ENCODE measurements around the gene JOSD2.

JOSD2 gene

DNA sequence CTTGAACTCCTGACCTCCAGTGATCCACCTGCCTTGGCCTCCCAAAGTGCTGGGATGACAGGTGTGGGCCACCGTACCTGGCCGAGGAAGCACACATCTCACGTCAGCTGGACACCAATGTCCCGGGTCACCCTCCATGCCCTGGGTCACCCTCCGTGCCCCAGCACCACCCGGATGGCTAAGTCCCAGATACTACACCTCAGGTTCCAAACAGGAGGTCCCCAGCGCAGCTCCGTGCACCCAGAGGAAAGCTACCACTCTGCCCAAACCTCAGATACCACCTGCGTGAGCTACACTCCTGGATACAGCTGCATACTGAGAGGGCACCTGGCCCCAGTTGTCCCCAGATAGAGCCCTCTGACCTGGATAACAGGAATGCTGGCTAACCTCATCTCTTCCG, 43.2 kb upstream of the JOSD2 start:
- peaks cover 4% of the 10 kb centered on the region for H3K27me3 ChIP-seq (ENCODE audit: control insufficient read depth, insufficient read depth, low read length)
- H3K36me3 ChIP-seq (ENCODE audit: control insufficient read depth, insufficient read depth, low read length) = no peaks in the 10 kb centered on the region
- TF ChIP-seq, protein P1, sequence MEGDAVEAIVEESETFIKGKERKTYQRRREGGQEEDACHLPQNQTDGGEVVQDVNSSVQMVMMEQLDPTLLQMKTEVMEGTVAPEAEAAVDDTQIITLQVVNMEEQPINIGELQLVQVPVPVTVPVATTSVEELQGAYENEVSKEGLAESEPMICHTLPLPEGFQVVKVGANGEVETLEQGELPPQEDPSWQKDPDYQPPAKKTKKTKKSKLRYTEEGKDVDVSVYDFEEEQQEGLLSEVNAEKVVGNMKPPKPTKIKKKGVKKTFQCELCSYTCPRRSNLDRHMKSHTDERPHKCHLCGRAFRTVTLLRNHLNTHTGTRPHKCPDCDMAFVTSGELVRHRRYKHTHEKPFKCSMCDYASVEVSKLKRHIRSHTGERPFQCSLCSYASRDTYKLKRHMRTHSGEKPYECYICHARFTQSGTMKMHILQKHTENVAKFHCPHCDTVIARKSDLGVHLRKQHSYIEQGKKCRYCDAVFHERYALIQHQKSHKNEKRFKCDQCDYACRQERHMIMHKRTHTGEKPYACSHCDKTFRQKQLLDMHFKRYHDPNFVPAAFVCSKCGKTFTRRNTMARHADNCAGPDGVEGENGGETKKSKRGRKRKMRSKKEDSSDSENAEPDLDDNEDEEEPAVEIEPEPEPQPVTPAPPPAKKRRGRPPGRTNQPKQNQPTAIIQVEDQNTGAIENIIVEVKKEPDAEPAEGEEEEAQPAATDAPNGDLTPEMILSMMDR (IDR thresholded peaks at IDR 0.05) = no peak

DNA sequence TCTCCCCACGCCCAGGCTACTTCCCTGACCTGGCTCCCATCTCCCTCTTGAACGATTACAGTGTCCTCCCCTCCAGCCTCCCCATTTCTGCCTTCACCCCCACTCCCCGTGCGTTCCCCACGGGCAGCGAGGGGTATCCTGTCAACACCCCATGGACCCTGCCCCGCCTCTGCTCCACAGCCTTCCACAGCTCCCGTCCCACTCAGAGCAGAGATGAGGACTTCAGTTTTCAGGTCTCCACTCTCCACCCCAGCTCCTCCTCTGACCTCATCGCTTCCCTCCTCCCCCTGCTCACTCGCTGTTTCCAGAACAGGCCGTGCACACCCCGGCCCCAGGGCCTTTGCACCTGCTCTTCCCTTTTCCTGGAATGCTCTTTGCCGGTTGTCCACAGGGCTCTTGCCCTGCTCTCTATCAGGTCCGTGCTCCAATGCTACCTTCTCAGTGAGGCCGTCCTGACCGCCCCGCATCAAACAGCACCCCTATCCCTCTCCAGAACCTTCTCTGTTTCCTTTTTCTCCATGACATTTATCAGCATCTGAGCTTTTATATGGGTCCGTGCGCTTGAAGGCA, 42.2 kb upstream of the JOSD2 start:
- Histone ChIP-seq H3K27ac (no peak overlapping the region), H3K36me3 (ENCODE audit: control insufficient read depth, insufficient read depth, low read length) (no peaks in the 10 kb centered on the region), H2AFZ (no peak overlapping the region)

More for the DNA sequence above, 43.2 kb upstream of the JOSD2 start:
- no peaks in the 10 kb centered on the region for H3K9me3 ChIP-seq (ENCODE audit: control insufficient read depth, low read length)
- H3K4me2 ChIP-seq (ENCODE audit: low read length) = no peak overlapping the region
- H3K79me2 ChIP-seq = no peaks in the 10 kb centered on the region
- H3K4me3 ChIP-seq (ENCODE audit: low read depth, low read length) = no peak overlapping the region
- no peak overlapping the region for H3K9ac ChIP-seq
- H3K4me1 ChIP-seq = peaks cover 4% of the 10 kb centered on the region
- no peak overlapping the region for H3K27ac ChIP-seq
- H2AFZ ChIP-seq = no peak overlapping the region

DNA sequence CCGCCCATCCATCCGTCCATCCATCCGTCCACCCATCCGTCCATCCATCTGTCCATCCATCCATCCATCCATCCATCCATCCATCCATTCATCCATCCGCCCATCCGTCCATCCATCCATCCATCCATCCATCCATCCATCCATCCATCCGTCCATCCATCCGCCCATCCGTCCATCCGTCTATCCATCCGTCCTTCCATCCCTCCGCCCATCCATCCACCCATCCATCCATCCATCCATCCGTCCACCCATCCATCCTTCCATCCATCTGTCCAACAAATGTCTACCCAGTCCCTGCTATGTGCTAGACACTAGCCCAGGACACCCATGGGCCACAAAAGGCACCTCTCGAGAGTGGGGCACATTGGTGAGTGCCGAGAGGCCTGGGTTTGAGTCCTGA, 41.5 kb upstream of the JOSD2 start:
- Histone ChIP-seq H3K4me1 (peaks cover 4% of the 10 kb centered on the region), H3K27ac (no peak overlapping the region), H3K36me3 (ENCODE audit: control insufficient read depth, insufficient read depth, low read length) (no peaks in the 10 kb centered on the region), H3K4me3 (ENCODE audit: low read depth, low read length) (no peak overlapping the region), H3K79me2 (no peaks in the 10 kb centered on the region), H2AFZ (no peak overlapping the region), H3K27me3 (ENCODE audit: control insufficient read depth, insufficient read depth, low read length) (peaks cover 4% of the 10 kb centered on the region), H3K9ac (no peak overlapping the region), H3K9me3 (ENCODE audit: control insufficient read depth, low read length) (no peaks in the 10 kb centered on the region), H3K4me2 (ENCODE audit: low read length) (no peak overlapping the region)
- TF ChIP-seq, protein P1 (IDR thresholded peaks at IDR 0.05) = no peak

More for the DNA sequence above, 42.2 kb upstream of the JOSD2 start:
- no peak overlapping the region for H3K4me2 ChIP-seq (ENCODE audit: low read length)
- TF ChIP-seq, protein P1 (IDR thresholded peaks at IDR 0.05) = no peak
- H3K79me2 ChIP-seq = no peaks in the 10 kb centered on the region
- H3K27me3 ChIP-seq (ENCODE audit: control insufficient read depth, insufficient read depth, low read length) = peaks cover 4% of the 10 kb centered on the region
- H3K9ac ChIP-seq = no peak overlapping the region
- H3K4me3 ChIP-seq (ENCODE audit: low read depth, low read length) = no peak overlapping the region
- H3K4me1 ChIP-seq = peaks cover 4% of the 10 kb centered on the region
- H3K9me3 ChIP-seq (ENCODE audit: control insufficient read depth, low read length) = no peaks in the 10 kb centered on the region

DNA sequence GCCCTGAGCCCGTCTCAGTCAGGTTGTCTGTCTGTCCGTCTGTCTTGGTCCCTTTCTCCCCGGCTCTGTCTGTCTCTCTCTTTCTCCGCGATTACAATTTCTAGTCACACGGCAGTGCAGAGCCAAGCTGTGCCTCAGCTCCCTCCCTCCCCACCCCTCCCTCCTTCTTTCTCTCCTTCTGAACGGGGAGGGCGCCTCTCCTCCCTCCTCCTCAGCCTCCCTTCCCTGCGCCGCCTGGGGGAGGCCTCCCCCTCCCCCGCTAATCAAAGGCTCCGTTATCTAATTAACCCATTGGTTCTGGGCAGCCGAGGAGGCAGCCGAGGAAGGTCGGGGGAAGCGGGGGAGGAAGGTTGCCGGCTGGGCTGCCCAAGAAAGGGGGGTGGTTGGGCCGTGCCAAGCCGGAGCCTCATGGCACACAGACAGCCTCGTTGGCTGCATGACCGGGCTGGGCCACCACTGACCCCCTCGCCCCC, 40.8 kb upstream of the JOSD2 start:
- TF ChIP-seq, protein P1 (IDR thresholded peaks at IDR 0.05) = no peak
- Histone ChIP-seq H3K9ac (no peak overlapping the region), H3K9me3 (ENCODE audit: control insufficient read depth, low read length) (no peaks in the 10 kb centered on the region), H3K27ac (no peak overlapping the region), H2AFZ (no peak overlapping the region), H3K4me1 (peaks cover 4% of the 10 kb centered on the region), H3K79me2 (no peaks in the 10 kb centered on the region), H3K27me3 (ENCODE audit: control insufficient read depth, insufficient read depth, low read length) (no peaks in the 10 kb centered on the region), H3K36me3 (ENCODE audit: control insufficient read depth, insufficient read depth, low read length) (no peaks in the 10 kb centered on the region), H3K4me3 (ENCODE audit: low read depth, low read length) (no peak overlapping the region), H3K4me2 (ENCODE audit: low read length) (no peak overlapping the region)

Measured in parathyroid adenoma (tissue), 2 donors.